Lung (tissue), 12 donors: Measurements from ENCODE around the gene POLA1. TPM values are rescaled to one million over a fixed set of nuclear protein-coding genes. Genes with fewer than 3 reads are reported as not detected.

Experiments
- ATAC-seq: fragments of 200-7000 bp; cut with Tn5 transposase; one replicate; pipeline ENCODE4 v1.9.1; 2020; ENCODE audit warnings: moderate number of reproducible peaks; ENCODE audit not compliant: insufficient read depth, low FRiP score
- DNase-seq, 3 donors: peaks; one replicate each; pipeline ENCODE4 v3.0.0-alpha.2; 2013 to 2017
- H3K27ac ChIP-seq, 2 donors: one replicate each; pipeline ENCODE4 v1.5.1; 2013; ENCODE audit warnings: mild to moderate bottlenecking in 2 of 2, moderate library complexity in 2 of 2, control low read depth in 1 of 2, inconsistent platforms in 1 of 2, low read depth in 1 of 2, low read length in 1 of 2
- H3K27me3 ChIP-seq, 3 donors: one replicate each; pipeline ENCODE4 v1.5.1; 2013; ENCODE audit warnings: low read length in 2 of 3; ENCODE audit not compliant: control insufficient read depth in 3 of 3, insufficient read depth in 3 of 3
- H3K36me3 ChIP-seq, 4 donors: one replicate each; pipeline ENCODE4 v1.5.1; 2013; ENCODE audit warnings: low read length in 4 of 4, mild to moderate bottlenecking in 1 of 4, moderate library complexity in 1 of 4; ENCODE audit not compliant: control insufficient read depth in 4 of 4, insufficient read depth in 4 of 4
- H3K4me1 ChIP-seq, 5 donors: one replicate each; pipeline ENCODE4 v1.5.1; 2013; ENCODE audit warnings: low read length in 5 of 5, mild to moderate bottlenecking in 2 of 5, moderate library complexity in 1 of 5; ENCODE audit not compliant: control insufficient read depth in 5 of 5, insufficient read depth in 5 of 5
- H3K4me3 ChIP-seq: one replicate; pipeline ENCODE4 v1.5.1; 2013; ENCODE audit warnings: mild to moderate bottlenecking, control low read depth, moderate library complexity
- H3K9ac ChIP-seq, 2 donors: one replicate each; pipeline ENCODE4 v1.5.1; 2013; ENCODE audit warnings: low read length in 2 of 2, control low read depth in 1 of 2; ENCODE audit not compliant: insufficient read depth in 1 of 2
- H3K9me3 ChIP-seq, 4 donors: one replicate each; pipeline ENCODE4 v1.5.1; 2013; ENCODE audit warnings: low read length in 3 of 4, mild to moderate bottlenecking in 1 of 4, moderate library complexity in 1 of 4; ENCODE audit not compliant: control insufficient read depth in 4 of 4, insufficient read depth in 3 of 4
- CTCF ChIP-seq: IDR thresholded peaks from 2 replicates; pipeline ENCODE4 v1.5.1; 2012; ENCODE audit warnings: mild to moderate bottlenecking; ENCODE audit errors: control extremely low read depth, extremely low read depth
- WGBS, 2 donors: extraction: QIAGEN DNeasy Blood & Tissue Kit; methylation state at CpG; one replicate each; pipeline ENCODE4 v1.1.7; 2013; 5-methylcytosine and 5-hydroxymethylcytosine counted together
- polyA plus RNA-seq, 2 donors: library from polyadenylated mRNA; stranded (reverse); fragments of 200-250 nt; gene quantifications; one replicate each; pipeline ENCODE4 v1.2.1, GENCODE V29; 2013
- total RNA-seq, 2 donors: library from RNA; depleted of rRNA in 1 of 2; stranded (reverse); fragments of >200 nt in 1 of 2; gene quantifications; one replicate each; pipeline ENCODE4 v1.2.1, GENCODE V29; 2014 to 2021
- donor health status: control.
- donor health status: control.
- donor health status: Bipolar disorder and iron deficiency.
- donor health status: healthy.
- donor health status: DM: yes; HTN: yes; CAD: no.

POLA1 gene
- total and polyA plus RNA-seq, 4 donors, result 2.4 to 18.7 (median 6.1) TPM

DNA sequence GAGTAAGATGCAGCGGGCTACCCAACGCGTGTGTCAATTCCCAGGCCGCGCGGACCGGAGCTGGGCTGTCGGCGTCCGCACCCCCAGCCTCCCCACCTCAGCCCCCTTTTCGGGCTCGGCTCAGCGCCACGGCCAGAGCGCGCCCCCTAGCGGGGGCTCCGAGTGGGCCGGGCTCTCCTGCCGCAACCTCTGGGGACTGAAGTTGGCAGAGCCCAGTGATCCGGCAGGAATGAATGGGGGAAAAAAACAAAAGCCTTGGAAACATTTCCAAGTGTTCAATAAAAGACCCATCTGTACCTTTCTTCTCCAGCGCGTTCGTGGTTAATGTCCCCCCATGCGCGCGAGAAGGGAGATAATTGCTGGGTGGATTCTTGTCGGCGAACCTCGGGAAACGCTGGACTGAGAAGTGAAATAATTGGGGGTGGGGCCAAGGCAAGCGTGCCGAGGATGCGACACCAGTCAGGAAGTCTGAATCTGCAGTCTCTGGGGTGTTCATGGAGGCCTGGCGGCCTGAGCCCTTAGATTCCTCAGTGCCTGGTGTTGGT lies 327.3 kb downstream of the POLA1 start:
- H3K27me3 ChIP-seq, result peaks cover 13 to 93% (median 90%) of the 10 kb centered on the region in 3 donors

DNA sequence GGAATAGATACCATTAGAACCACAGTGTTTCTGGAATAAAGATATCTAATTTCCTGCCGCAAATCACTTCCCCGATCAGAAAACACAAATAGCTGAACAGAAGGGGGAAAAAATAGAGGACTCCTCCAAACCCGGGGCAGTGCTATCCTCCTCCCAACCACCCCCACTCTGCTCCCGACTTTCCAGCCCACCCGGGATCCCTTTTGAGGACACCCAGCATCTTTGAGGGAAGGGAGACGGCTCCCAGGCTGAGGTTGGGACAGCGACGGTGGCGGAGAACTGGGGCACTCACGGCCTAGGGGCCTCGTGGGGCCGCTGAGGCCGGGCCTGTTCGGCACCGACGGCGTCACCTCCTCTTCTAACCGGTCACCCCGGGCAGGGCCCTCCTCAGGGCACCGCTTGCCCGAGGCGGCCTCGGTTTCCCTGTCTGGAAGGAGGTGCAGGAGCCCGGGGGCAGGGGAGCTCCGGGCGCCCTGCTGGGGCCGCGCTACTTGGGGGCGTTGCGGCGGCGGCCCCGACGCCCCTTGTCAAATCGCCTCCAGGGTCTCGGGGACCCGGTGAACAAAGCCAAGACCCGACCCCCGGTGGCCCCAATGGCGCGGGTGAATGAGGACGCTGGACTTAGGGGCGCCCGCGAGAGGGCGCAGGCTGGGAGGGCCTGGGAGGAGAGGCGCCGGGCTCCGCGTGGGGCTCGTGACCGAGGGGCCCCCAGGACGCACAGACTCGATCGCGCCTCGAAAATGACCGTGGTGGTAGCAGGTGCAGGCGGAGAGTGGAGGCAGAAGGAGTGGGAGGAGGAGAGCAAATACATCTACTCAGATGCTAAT lies 329.0 kb downstream of the POLA1 start:
- 3 to 24% methylated on average over 39 to 59 of the region's 59 CpGs for WGBS, 2 donors
- H3K27me3 ChIP-seq, result peaks cover 4 to 86% (median 79%) of the 10 kb centered on the region in 3 donors
- TF ChIP-seq CTCF, result no peak
- no peak overlapping the region for H3K4me3 ChIP-seq
- H3K36me3 ChIP-seq, result no peaks in the 10 kb centered on the region
- no peak for DNase-seq
- H3K27ac ChIP-seq, result no peak overlapping the region
- peaks cover 0 to 2% (median 0%) of the 10 kb centered on the region in 5 donors for H3K4me1 ChIP-seq
- no peak for ATAC-seq
- H3K9me3 ChIP-seq, result peaks cover 0 to 2% (median 0%) of the 10 kb centered on the region in 4 donors
- no peak overlapping the region for H3K9ac ChIP-seq

More for the DNA sequence above, 327.3 kb downstream of the POLA1 start:
- H3K36me3 ChIP-seq, result no peaks in the 10 kb centered on the region
- WGBS, 2 donors, result 3 to 18% methylated on average over 28 to 35 of the region's 35 CpGs
- no peak for TF ChIP-seq CTCF
- no peak overlapping the region for H3K4me3 ChIP-seq
- no peak for ATAC-seq
- DNase-seq, result peak; percentile 17 to 37 (median 34)
- H3K9me3 ChIP-seq, result peaks cover 0 to 11% (median 0%) of the 10 kb centered on the region in 4 donors
- peaks cover 0 to 5% (median 0%) of the 10 kb centered on the region in 5 donors for H3K4me1 ChIP-seq
- no peak overlapping the region for H3K27ac ChIP-seq
- no peak overlapping the region for H3K9ac ChIP-seq

DNA sequence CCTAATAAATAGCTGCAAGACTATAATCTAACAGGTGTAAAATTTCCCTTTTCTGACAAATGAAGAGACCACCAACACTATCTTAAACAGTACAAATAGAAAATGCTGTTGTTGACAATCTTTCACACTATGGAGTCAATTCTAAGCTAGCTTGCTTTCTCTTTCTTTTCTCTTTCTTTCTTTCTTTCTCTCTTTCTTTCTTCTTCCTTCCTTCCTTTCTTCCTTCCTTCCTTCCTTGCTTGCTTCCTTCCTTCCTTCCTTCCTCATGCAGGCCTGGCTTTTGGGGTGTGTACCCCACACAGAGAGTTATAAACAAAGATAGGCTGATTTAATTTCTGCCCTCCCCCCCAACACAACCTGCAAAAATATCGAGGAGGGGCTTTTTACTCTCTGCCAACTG lies 330.2 kb downstream of the POLA1 start:
- no peak for TF ChIP-seq CTCF
- Histone ChIP-seq H3K36me3 (no peaks in the 10 kb centered on the region), H3K27me3 (peaks cover 4 to 77% (median 68%) of the 10 kb centered on the region in 3 donors), H3K4me1 (peaks cover 0 to 2% (median 0%) of the 10 kb centered on the region in 5 donors), H3K4me3 (no peak overlapping the region), H3K27ac (no peak overlapping the region), H3K9ac (no peak overlapping the region), H3K9me3 (peaks cover 0 to 2% (median 0%) of the 10 kb centered on the region in 4 donors)
- WGBS, 2 donors, result 33 to 45% methylated on average over 1 of the region's 1 CpG
- ATAC-seq (no peak), DNase-seq (no peak)
